GM23338 (cell line): Measurements from ENCODE around the gene NUP43. TPM values are rescaled to one million over a fixed set of nuclear protein-coding genes. Genes with fewer than 3 reads are reported as not detected.

Source experiments
- ATAC-seq: fragments of 200-7000 bp; cut with Tn5 transposase; 3 replicates; pipeline ENCODE4 v1.9.1; 2020
- DNase-seq: peaks from one replicate; pipeline ENCODE4 v3.0.0-alpha.2; 2015; ENCODE audit warnings: low spot score
- H2AFZ ChIP-seq: fragments of 200-600 bp; sonication (generic); 2 replicates; pipeline ENCODE4 v1.8.0; 2016; ENCODE audit warnings: antibody characterized with exemption, mild to moderate bottlenecking, moderate library complexity
- H3F3A ChIP-seq: fragments of 200-600 bp; sonication (generic); replicated peaks from 2 replicates; pipeline ENCODE4 v1.8.0; 2017; ENCODE audit warnings: antibody characterized with exemption, mixed run types, low read depth
- H3K27ac ChIP-seq: fragments of 200-600 bp; sonication (generic); 2 replicates; pipeline ENCODE4 v1.6.1; 2016; ENCODE audit warnings: low read depth
- H3K27me3 ChIP-seq: fragments of 200-600 bp; sonication (generic); 2 replicates; pipeline ENCODE4 v1.8.0; 2016; ENCODE audit warnings: mild to moderate bottlenecking, mixed run types, moderate library complexity; ENCODE audit not compliant: insufficient read depth
- H3K36me3 ChIP-seq: fragments of 200-600 bp; sonication (generic); 2 replicates; pipeline ENCODE4 v1.8.0; 2016; ENCODE audit warnings: mild to moderate bottlenecking; ENCODE audit not compliant: insufficient read depth
- H3K4me1 ChIP-seq: fragments of 200-600 bp; sonication (generic); 2 replicates; pipeline ENCODE4 v1.8.0; 2016; ENCODE audit warnings: mild to moderate bottlenecking, moderate library complexity; ENCODE audit not compliant: insufficient read depth
- H3K4me2 ChIP-seq: fragments of 200-600 bp; sonication (generic); 2 replicates; pipeline ENCODE4 v1.7.1; 2017; ENCODE audit warnings: mixed run types
- H3K4me3 ChIP-seq: fragments of 200-600 bp; sonication (generic); 2 replicates; pipeline ENCODE4 v1.6.1; 2016; ENCODE audit warnings: mixed run types
- H3K79me2 ChIP-seq: fragments of 200-600 bp; sonication (generic); replicated peaks from 2 replicates; pipeline ENCODE4 v1.8.0; 2017; ENCODE audit warnings: mild to moderate bottlenecking; ENCODE audit not compliant: insufficient read depth
- H3K9me2 ChIP-seq: fragments of 200-600 bp; sonication (generic); 2 replicates; pipeline ENCODE4 v1.8.0; 2017; ENCODE audit not compliant: insufficient read depth
- H4K20me1 ChIP-seq: fragments of 200-600 bp; sonication (generic); replicated peaks from 2 replicates; pipeline ENCODE4 v1.8.0; 2017; ENCODE audit warnings: mild to moderate bottlenecking; ENCODE audit not compliant: insufficient read depth
- H3K27ac Mint-ChIP-seq: 2 replicates; pipeline ENCODE4 v1.8.0; 2020; ENCODE audit warnings: inconsistent platforms, mild to moderate bottlenecking, moderate library complexity, mixed read lengths
- H3K27me3 Mint-ChIP-seq: 3 replicates; pipeline ENCODE4 v1.8.0; 2022; ENCODE audit warnings: low read depth, mild to moderate bottlenecking, moderate library complexity, mixed read lengths, inconsistent platforms; ENCODE audit not compliant: insufficient read depth, poor library complexity
- H3K36me3 Mint-ChIP-seq: 3 replicates; pipeline ENCODE4 v1.8.0; 2021; ENCODE audit warnings: low read depth, mild to moderate bottlenecking, inconsistent platforms, moderate library complexity, mixed read lengths
- H3K4me1 Mint-ChIP-seq: 3 replicates; pipeline ENCODE4 v1.8.0; 2020; ENCODE audit warnings: mild to moderate bottlenecking, inconsistent platforms, mixed read lengths
- H3K4me3 Mint-ChIP-seq: 3 replicates; pipeline ENCODE4 v1.8.0; 2021; ENCODE audit warnings: moderate library complexity, mild to moderate bottlenecking, inconsistent platforms, mixed read lengths
- H3K9me3 Mint-ChIP-seq: 3 replicates; pipeline ENCODE4 v1.8.0; 2020; ENCODE audit warnings: moderate library complexity, mild to moderate bottlenecking, inconsistent platforms, mixed read lengths
- EZH2 ChIP-seq: fragments of 200-600 bp; sonication (generic); IDR thresholded peaks from one replicate; pipeline ENCODE4 v1.8.0; 2017; ENCODE audit warnings: antibody characterized with exemption, mild to moderate bottlenecking, low read depth; ENCODE audit not compliant: unreplicated experiment
- NANOG ChIP-seq: IDR thresholded peaks from 2 replicates; pipeline ENCODE4 v1.6.1; 2016; ENCODE audit warnings: antibody characterized with exemption, borderline replicate concordance
- STAT1 ChIP-seq: IDR thresholded peaks from one replicate; pipeline ENCODE4 v1.6.1; 2016; ENCODE audit warnings: antibody characterized with exemption; ENCODE audit not compliant: unreplicated experiment
- polyA plus RNA-seq: library from polyadenylated mRNA; unstranded; fragments of >200 nt; fragmentation: Nextera tagmentation; extraction: Ambion mirVana; gene quantifications from 2 replicates; pipeline ENCODE4 v1.2.1, GENCODE V29; 2016
- total RNA-seq: library from RNA; depleted of rRNA; stranded (reverse); fragments of >200 nt; shearing (Covaris generic); gene quantifications from 2 replicates; pipeline ENCODE4 v1.2.3, GENCODE V29; 2014
- TF ChIP-seq, protein P1 (sequence below): fragments of 250-450 bp; sonication (Bioruptor Pico); IDR thresholded peaks from 2 replicates; pipeline ENCODE4 v1.5.0; 2020; ENCODE audit warnings: mild to moderate bottlenecking, moderate library complexity
- TF ChIP-seq, protein P2 (sequence below), 2 experiments: fragments of 200-600 bp in 1 of 2; sonication (generic) in 1 of 2; conservative IDR thresholded peaks; 2 replicates each; pipeline versions ENCODE4 v1.5.1 to v1.6.1; 2016 to 2017; ENCODE audit warnings: antibody characterized with exemption in 2 of 2, low read depth in 2 of 2, mild to moderate bottlenecking in 2 of 2, moderate library complexity in 1 of 2

NUP43 gene
- total and polyA plus RNA-seq, 2 experiments from 2014 or later, result 23.4 to 71.8 TPM

DNA sequence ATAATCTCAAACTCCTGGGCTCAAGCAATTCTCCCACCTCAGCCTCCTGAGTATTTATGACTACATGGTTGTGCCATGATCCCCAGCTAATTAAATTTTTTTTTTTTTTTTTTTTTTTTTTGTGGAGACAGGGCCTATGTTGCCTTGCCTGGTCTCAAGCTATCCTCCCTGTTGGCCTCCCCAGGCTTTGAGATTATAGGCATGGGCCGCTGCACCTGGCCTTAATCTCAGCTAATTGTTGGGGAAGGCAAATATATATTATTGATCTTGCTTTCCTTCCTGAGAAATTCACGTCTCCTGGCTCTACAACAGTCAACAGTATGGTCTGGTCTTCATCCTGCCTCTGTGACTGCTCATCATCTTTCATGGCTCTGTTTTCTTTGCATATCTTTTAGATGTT, 23.3 kb upstream of the NUP43 start (continued):
- TF ChIP-seq, protein P1, sequence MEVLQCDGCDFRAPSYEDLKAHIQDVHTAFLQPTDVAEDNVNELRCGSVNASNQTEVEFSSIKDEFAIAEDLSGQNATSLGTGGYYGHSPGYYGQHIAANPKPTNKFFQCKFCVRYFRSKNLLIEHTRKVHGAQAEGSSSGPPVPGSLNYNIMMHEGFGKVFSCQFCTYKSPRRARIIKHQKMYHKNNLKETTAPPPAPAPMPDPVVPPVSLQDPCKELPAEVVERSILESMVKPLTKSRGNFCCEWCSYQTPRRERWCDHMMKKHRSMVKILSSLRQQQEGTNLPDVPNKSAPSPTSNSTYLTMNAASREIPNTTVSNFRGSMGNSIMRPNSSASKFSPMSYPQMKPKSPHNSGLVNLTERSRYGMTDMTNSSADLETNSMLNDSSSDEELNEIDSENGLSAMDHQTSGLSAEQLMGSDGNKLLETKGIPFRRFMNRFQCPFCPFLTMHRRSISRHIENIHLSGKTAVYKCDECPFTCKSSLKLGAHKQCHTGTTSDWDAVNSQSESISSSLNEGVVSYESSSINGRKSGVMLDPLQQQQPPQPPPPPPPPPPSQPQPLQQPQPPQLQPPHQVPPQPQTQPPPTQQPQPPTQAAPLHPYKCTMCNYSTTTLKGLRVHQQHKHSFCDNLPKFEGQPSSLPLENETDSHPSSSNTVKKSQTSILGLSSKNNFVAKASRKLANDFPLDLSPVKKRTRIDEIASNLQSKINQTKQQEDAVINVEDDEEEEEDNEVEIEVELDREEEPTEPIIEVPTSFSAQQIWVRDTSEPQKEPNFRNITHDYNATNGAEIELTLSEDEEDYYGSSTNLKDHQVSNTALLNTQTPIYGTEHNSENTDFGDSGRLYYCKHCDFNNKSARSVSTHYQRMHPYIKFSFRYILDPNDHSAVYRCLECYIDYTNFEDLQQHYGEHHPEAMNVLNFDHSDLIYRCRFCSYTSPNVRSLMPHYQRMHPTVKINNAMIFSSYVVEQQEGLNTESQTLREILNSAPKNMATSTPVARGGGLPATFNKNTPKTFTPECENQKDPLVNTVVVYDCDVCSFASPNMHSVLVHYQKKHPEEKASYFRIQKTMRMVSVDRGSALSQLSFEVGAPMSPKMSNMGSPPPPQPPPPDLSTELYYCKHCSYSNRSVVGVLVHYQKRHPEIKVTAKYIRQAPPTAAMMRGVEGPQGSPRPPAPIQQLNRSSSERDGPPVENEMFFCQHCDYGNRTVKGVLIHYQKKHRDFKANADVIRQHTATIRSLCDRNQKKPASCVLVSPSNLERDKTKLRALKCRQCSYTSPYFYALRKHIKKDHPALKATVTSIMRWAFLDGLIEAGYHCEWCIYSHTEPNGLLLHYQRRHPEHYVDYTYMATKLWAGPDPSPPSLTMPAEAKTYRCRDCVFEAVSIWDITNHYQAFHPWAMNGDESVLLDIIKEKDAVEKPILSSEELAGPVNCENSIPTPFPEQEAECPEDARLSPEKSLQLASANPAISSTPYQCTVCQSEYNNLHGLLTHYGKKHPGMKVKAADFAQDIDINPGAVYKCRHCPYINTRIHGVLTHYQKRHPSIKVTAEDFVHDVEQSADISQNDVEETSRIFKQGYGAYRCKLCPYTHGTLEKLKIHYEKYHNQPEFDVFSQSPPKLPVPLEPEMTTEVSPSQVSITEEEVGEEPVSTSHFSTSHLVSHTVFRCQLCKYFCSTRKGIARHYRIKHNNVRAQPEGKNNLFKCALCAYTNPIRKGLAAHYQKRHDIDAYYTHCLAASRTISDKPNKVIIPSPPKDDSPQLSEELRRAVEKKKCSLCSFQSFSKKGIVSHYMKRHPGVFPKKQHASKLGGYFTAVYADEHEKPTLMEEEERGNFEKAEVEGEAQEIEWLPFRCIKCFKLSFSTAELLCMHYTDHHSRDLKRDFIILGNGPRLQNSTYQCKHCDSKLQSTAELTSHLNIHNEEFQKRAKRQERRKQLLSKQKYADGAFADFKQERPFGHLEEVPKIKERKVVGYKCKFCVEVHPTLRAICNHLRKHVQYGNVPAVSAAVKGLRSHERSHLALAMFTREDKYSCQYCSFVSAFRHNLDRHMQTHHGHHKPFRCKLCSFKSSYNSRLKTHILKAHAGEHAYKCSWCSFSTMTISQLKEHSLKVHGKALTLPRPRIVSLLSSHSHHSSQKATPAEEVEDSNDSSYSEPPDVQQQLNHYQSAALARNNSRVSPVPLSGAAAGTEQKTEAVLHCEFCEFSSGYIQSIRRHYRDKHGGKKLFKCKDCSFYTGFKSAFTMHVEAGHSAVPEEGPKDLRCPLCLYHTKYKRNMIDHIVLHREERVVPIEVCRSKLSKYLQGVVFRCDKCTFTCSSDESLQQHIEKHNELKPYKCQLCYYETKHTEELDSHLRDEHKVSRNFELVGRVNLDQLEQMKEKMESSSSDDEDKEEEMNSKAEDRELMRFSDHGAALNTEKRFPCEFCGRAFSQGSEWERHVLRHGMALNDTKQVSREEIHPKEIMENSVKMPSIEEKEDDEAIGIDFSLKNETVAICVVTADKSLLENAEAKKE (CRISPR knock-in tag), result no peak

DNA sequence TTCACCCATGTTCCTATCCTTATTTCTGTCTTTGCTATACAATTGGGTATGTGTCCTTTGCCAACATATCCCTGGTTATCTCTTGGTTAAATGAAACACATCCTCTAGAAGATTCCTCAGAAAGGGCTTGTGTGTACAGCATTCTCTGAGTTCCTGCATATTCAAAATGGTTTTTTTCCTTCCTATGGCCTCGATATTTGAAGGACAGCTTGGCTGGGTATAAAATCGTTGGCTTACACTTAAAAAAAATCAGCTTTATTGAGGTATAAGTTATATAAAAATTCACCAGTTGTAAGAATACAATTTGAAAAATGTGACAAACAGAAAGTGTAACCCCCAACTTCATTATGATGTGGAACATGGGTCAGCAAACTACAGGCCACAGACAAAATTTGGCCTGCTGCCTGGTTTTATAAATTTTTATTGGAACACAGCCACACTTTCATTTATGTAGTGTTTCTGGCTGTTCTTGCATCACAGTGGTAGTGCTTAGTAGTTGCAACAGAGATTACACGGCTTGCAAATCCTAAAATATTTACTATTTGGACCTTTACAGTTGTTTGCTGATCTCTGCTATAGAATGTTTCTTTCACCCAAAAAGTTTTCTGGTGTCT, 19.9 kb upstream of the NUP43 start:
- Histone ChIP-seq H3K4me1 (no peaks in the 10 kb centered on the region), H4K20me1 (0 out of 2 replicates have a peak, but pooled peaks cover 5% of the 10 kb centered on the region), H3K4me2 (no peak overlapping the region), H2AFZ (no peak overlapping the region), H3K27me3 (no peaks in the 10 kb centered on the region), H3K36me3 (peaks cover 7% of the 10 kb centered on the region), H3K79me2 (peaks cover 85% of the 10 kb centered on the region), H3K4me3 (no peak overlapping the region), H3F3A (no peaks in the 10 kb centered on the region), H3K9me2 (no peaks in the 10 kb centered on the region), H3K27ac (no peak overlapping the region)
- peaks cover 1% of the 10 kb centered on the region for H3K27me3 Mint-ChIP-seq
- no peaks in the 10 kb centered on the region for H3K4me1 Mint-ChIP-seq
- peaks cover 8% of the 10 kb centered on the region; the same call in 2 of the 3 replicates for H3K9me3 Mint-ChIP-seq
- ATAC-seq (no peak), DNase-seq (no peak)
- H3K36me3 Mint-ChIP-seq, result peaks cover 42% of the 10 kb centered on the region
- no peak overlapping the region for H3K27ac Mint-ChIP-seq
- no peak overlapping the region for H3K4me3 Mint-ChIP-seq
- TF ChIP-seq, protein P2, sequence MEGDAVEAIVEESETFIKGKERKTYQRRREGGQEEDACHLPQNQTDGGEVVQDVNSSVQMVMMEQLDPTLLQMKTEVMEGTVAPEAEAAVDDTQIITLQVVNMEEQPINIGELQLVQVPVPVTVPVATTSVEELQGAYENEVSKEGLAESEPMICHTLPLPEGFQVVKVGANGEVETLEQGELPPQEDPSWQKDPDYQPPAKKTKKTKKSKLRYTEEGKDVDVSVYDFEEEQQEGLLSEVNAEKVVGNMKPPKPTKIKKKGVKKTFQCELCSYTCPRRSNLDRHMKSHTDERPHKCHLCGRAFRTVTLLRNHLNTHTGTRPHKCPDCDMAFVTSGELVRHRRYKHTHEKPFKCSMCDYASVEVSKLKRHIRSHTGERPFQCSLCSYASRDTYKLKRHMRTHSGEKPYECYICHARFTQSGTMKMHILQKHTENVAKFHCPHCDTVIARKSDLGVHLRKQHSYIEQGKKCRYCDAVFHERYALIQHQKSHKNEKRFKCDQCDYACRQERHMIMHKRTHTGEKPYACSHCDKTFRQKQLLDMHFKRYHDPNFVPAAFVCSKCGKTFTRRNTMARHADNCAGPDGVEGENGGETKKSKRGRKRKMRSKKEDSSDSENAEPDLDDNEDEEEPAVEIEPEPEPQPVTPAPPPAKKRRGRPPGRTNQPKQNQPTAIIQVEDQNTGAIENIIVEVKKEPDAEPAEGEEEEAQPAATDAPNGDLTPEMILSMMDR (conservative IDR thresholded peaks at IDR 0.05; ENCODE audit: low read depth in 2 of 2), result no peak
- no peak for TF ChIP-seq EZH2
- TF ChIP-seq, protein P1 (CRISPR knock-in tag), result no peak
- no peak for TF ChIP-seq STAT1
- no peak for TF ChIP-seq NANOG
